Brain pericyte (primary cell): Measurements from ENCODE around the gene RIN3.

Experiments used
- DNase-seq: peaks from one replicate; pipeline ENCODE4 v3.0.0-alpha.2; 2012; ENCODE audit warnings: low read depth, low spot score

Gene RIN3

GRCh38 chr14:92597906-92598905 is 84.6 kb downstream of the RIN3 start:
- DNase-seq = no peak

GRCh38 chr14:92599811-92600210 is 86.2 kb downstream of the RIN3 start:
- no peak for DNase-seq

GRCh38 chr14:92600318-92601053 is 86.9 kb downstream of the RIN3 start:
- no peak for DNase-seq

- no peak for DNase-seq
These were observed 87.6 kb downstream of the RIN3 start for GRCh38 chr14:92601131-92601710.

- DNase-seq = no peak
These were observed 88.3 kb downstream of the RIN3 start for GRCh38 chr14:92601757-92602417.

GRCh38 chr14:92603309-92604242 is 90.0 kb downstream of the RIN3 start:
- no peak for DNase-seq

- DNase-seq = no peak
These were observed 91.8 kb downstream of the RIN3 start for GRCh38 chr14:92605274-92605940.

- no peak for DNase-seq
These were observed 93.7 kb downstream of the RIN3 start for GRCh38 chr14:92607251-92607650.

- peak; percentile 32 for DNase-seq
These were observed 94.3 kb downstream of the RIN3 start for GRCh38 chr14:92607702-92608429.

- no peak for DNase-seq
These were observed 96.4 kb downstream of the RIN3 start for GRCh38 chr14:92609955-92610354.

GRCh38 chr14:92610849-92611271 is 97.3 kb downstream of the RIN3 start:
- no peak for DNase-seq

GRCh38 chr14:92613008-92613658 is 99.6 kb downstream of the RIN3 start:
- no peak for DNase-seq

- no peak for DNase-seq
These were observed 100.2 kb downstream of the RIN3 start for GRCh38 chr14:92613681-92614260.

- DNase-seq = no peak
These were observed 101.9 kb downstream of the RIN3 start for GRCh38 chr14:92615451-92615850.

- DNase-seq = no peak
These were observed 102.6 kb downstream of the RIN3 start for GRCh38 chr14:92616178-92616577.

GRCh38 chr14:92617581-92617980 is 104.0 kb downstream of the RIN3 start:
- no peak for DNase-seq

- DNase-seq = no peak
These were observed 106.3 kb downstream of the RIN3 start for GRCh38 chr14:92619671-92620456.

GRCh38 chr14:92622311-92622710 is 108.7 kb downstream of the RIN3 start:
- no peak for DNase-seq
